Spleen (tissue), 11 donors: Measurements from ENCODE around the gene ADCY2. TPM values are rescaled to one million over a fixed set of nuclear protein-coding genes. Genes with fewer than 3 reads are reported as not detected.

Source experiments
- DNase-seq: peaks from one replicate; pipeline ENCODE4 v3.0.0-alpha.2; 2020
- H3K27ac ChIP-seq, 8 donors: fragments of 200-600 bp; sonication (generic) in 7 of 8; 1 replicate in 4 of 8; 2 replicates in 4 of 8; pipeline versions ENCODE4 v1.5.0 to v1.8.0; 2016 to 2021; ENCODE audit warnings: inconsistent platforms in 4 of 8, mild to moderate bottlenecking in 4 of 8, moderate library complexity in 1 of 8
- H3K27me3 ChIP-seq, 7 donors: fragments of 200-600 bp; sonication (generic) in 6 of 7; replicated peaks in 1 of 7; 1 replicate in 4 of 7; 2 replicates in 3 of 7; pipeline versions ENCODE4 v1.5.0 to v1.8.0; 2016 to 2021; ENCODE audit warnings: inconsistent platforms in 3 of 7, mild to moderate bottlenecking in 1 of 7
- H3K36me3 ChIP-seq, 6 donors: fragments of 200-600 bp; sonication (generic) in 5 of 6; 1 replicate in 4 of 6; 2 replicates in 2 of 6; pipeline versions ENCODE4 v1.5.0 to v1.8.0; 2016 to 2021; ENCODE audit warnings: inconsistent platforms in 2 of 6
- H3K4me1 ChIP-seq, 6 donors: fragments of 200-600 bp; sonication (generic) in 5 of 6; 1 replicate in 3 of 6; 2 replicates in 3 of 6; pipeline versions ENCODE4 v1.5.0 to v1.8.0; 2016 to 2021; ENCODE audit warnings: inconsistent platforms in 3 of 6
- H3K4me3 ChIP-seq, 8 donors: fragments of 200-600 bp; sonication (generic) in 7 of 8; 1 replicate in 4 of 8; 2 replicates in 4 of 8; pipeline versions ENCODE4 v1.5.0 to v1.8.0; 2016 to 2021; ENCODE audit warnings: inconsistent platforms in 4 of 8, mild to moderate bottlenecking in 4 of 8, moderate library complexity in 2 of 8
- H3K9me3 ChIP-seq, 8 donors: fragments of 200-600 bp; sonication (generic) in 7 of 8; 1 replicate in 4 of 8; 2 replicates in 4 of 8; pipeline versions ENCODE4 v1.5.0 to v1.8.0; 2016 to 2021; ENCODE audit warnings: inconsistent platforms in 4 of 8
- CTCF ChIP-seq, 11 experiments: fragments of 200-600 bp in 7 of 11; fragments of 450-650 bp in 4 of 11; sonication (generic) in 4 of 11; IDR thresholded peaks in 8 of 11; conservative IDR thresholded peaks in 3 of 11; 1 replicate in 7 of 11; 2 replicates in 4 of 11; pipeline versions ENCODE4 v1.4.0 to v1.8.0; 2016 to 2021; ENCODE audit warnings: antibody characterized with exemption in 11 of 11, inconsistent platforms in 4 of 11, mild to moderate bottlenecking in 1 of 11
- POLR2A ChIP-seq, 3 donors: fragments of 450-650 bp; IDR thresholded peaks; one replicate each; pipeline ENCODE4 v1.5.1; 2017; ENCODE audit warnings: antibody characterized with exemption in 3 of 3, mild to moderate bottlenecking in 1 of 3
- POLR2AphosphoS5 ChIP-seq, 3 donors: sonication (generic); formaldehyde crosslinking; IDR thresholded peaks; one replicate each; pipeline ENCODE4 v1.5.1; 2017; ENCODE audit warnings: antibody characterized with exemption in 3 of 3
- WGBS, 5 donors: extraction: QIAGEN DNeasy Blood & Tissue Kit in 3 of 5; methylation state at CpG; one replicate each; pipeline versions ENCODE4 v1.1.5 to v1.1.7; 2013 to 2018; 5-methylcytosine and 5-hydroxymethylcytosine counted together
- intact Hi-C: fragments of 100-400 bp; cut with DNase I; formaldehyde crosslinking; loops from one replicate; pipeline ENCODE4 v1.15.0; 2023; ENCODE audit warnings: low total_unique reads
- polyA plus RNA-seq, 3 donors: library from polyadenylated mRNA; stranded (reverse); fragments of 200-250 nt; gene quantifications; one replicate each; pipeline ENCODE4 v1.2.1, GENCODE V29; 2013
- total RNA-seq, 7 donors: library from RNA; depleted of rRNA in 3 of 7; stranded (reverse); fragments of >200 nt in 3 of 7; fragmentation: NEBNext Ultra II Directional in 4 of 7; extraction: Animal tissue kit (Norgen Biotek cat#: 25700) in 4 of 7; gene quantifications; one replicate each; pipeline versions ENCODE4 v1.1.0 to v1.2.1, GENCODE V29; 2016 to 2021
- donor health status: healthy with polysubstance abuse.
- donor health status: DM: no; HTN: no; CAD: no; lungs with moderate emphysema.
- donor health status: DM: no; HTN: no; CAD: no.
- donor health status: Bipolar disorder and iron deficiency.
- donor health status: healthy.
- donor health status: DM: no; HTN: no; CAD: no.
- donor health status: DM: yes; HTN: yes; CAD: no.

Gene ADCY2
- total and polyA plus RNA-seq, 10 donors: 0.02 to 1.5 (median 0.18) TPM

- Histone ChIP-seq H3K27me3 (peaks cover 0 to 14% (median 0%) of the 10 kb centered on the region in 7 donors), H3K4me1 (no peaks in the 10 kb centered on the region), H3K36me3 (no peaks in the 10 kb centered on the region), H3K9me3 (no peaks in the 10 kb centered on the region), H3K27ac (no peak overlapping the region), H3K4me3 (no peak overlapping the region)
- DNase-seq: no peak
- 61 to 80% (median 73%) methylated on average over 1 of the region's 1 CpG for WGBS, 5 donors
- no peak for TF ChIP-seq CTCF (IDR thresholded peaks at IDR 0.05 in 8 of 11, conservative IDR thresholded peaks at IDR 0.05 in 3 of 11)
- no peak for TF ChIP-seq POLR2A (IDR thresholded peaks at IDR 0.05)
- no peak for TF ChIP-seq POLR2AphosphoS5 (IDR thresholded peaks at IDR 0.05)
- intact Hi-C loops: no loop called here
Measured at GRCh38 chr5:7764452-7764851, 368.5 kb downstream of the ADCY2 start.

- 56 to 76% (median 64%) methylated on average over 2 of the region's 2 CpGs for WGBS, 5 donors
- intact Hi-C loops: no loop called here
Measured at GRCh38 chr5:7770436-7770835, 374.5 kb downstream of the ADCY2 start.

GRCh38 chr5:7772141-7772540 is 376.2 kb downstream of the ADCY2 start:
- Histone ChIP-seq H3K36me3 (no peaks in the 10 kb centered on the region), H3K4me3 (no peak overlapping the region), H3K9me3 (no peaks in the 10 kb centered on the region), H3K27ac (no peak overlapping the region), H3K4me1 (no peaks in the 10 kb centered on the region), H3K27me3 (peaks cover 0 to 16% (median 0%) of the 10 kb centered on the region in 7 donors)
- TF ChIP-seq POLR2AphosphoS5 (IDR thresholded peaks at IDR 0.05) (no peak), CTCF (IDR thresholded peaks at IDR 0.05 in 8 of 11, conservative IDR thresholded peaks at IDR 0.05 in 3 of 11) (no peak), POLR2A (IDR thresholded peaks at IDR 0.05) (no peak)
- intact Hi-C loops: no loop called here
- no peak for DNase-seq
- 83 to 88% (median 87%) methylated on average over 6 of the region's 6 CpGs for WGBS, 5 donors

More at GRCh38 chr5:7770436-7770835, 374.5 kb downstream of the ADCY2 start:
- Histone ChIP-seq H3K36me3 (no peaks in the 10 kb centered on the region), H3K4me3 (no peak overlapping the region), H3K4me1 (no peaks in the 10 kb centered on the region), H3K9me3 (no peaks in the 10 kb centered on the region), H3K27me3 (peaks cover 0 to 14% (median 0%) of the 10 kb centered on the region in 7 donors), H3K27ac (no peak overlapping the region)
- no peak for DNase-seq
- TF ChIP-seq CTCF (IDR thresholded peaks at IDR 0.05 in 8 of 11, conservative IDR thresholded peaks at IDR 0.05 in 3 of 11) (no peak), POLR2A (IDR thresholded peaks at IDR 0.05) (no peak), POLR2AphosphoS5 (IDR thresholded peaks at IDR 0.05) (no peak)

GRCh38 chr5:7773178-7773577 is 377.2 kb downstream of the ADCY2 start:
- H3K27me3 ChIP-seq: peaks cover 0 to 19% (median 0%) of the 10 kb centered on the region in 7 donors
- intact Hi-C loops: no loop called here

More at GRCh38 chr5:7773178-7773577, 377.2 kb downstream of the ADCY2 start:
- WGBS, 5 donors: 82 to 95% (median 92%) methylated on average over 6 of the region's 6 CpGs
- H3K27ac ChIP-seq: no peak overlapping the region
- no peaks in the 10 kb centered on the region for H3K9me3 ChIP-seq
- no peaks in the 10 kb centered on the region for H3K36me3 ChIP-seq
- no peaks in the 10 kb centered on the region for H3K4me1 ChIP-seq
- no peak for DNase-seq
- TF ChIP-seq POLR2A (IDR thresholded peaks at IDR 0.05): no peak
- no peak for TF ChIP-seq POLR2AphosphoS5 (IDR thresholded peaks at IDR 0.05)
- no peak for TF ChIP-seq CTCF (IDR thresholded peaks at IDR 0.05 in 8 of 11, conservative IDR thresholded peaks at IDR 0.05 in 3 of 11)
- H3K4me3 ChIP-seq: no peak overlapping the region
